ENCODE measurements around the gene PEF1. TPM values are rescaled to one million over a fixed set of nuclear protein-coding genes. Genes with fewer than 3 reads are reported as not detected.

The PEF1 gene
- total and polyA plus RNA-seq, 2 donors (not counting 3 experiments of a cell fraction or from before 2014, with no cell fraction given), result 73.3 to 161 TPM

- H3K4me2 ChIP-seq (ENCODE audit: insufficient read depth, low read length), result no peak overlapping the region
- CTCF ChIA-PET, result interaction anchor here (4.6 kb wide), 1 partner anchor 11 kb away, joined by 15 read pairs; no protein-coding TSS in a partner anchor
- H3K4me3 ChIP-seq (replicated peaks in 1 of 3; ENCODE audit: insufficient read depth in 1 of 3, low read depth in 1 of 3, low read length in 3 of 3), result no peak overlapping the region
- intact Hi-C loops (cut with micrococcal nuclease), result no loop called here
- no peak overlapping the region for H3K9ac ChIP-seq (replicated peaks; ENCODE audit: extremely low read depth, insufficient read depth, low read length)
- no peak for TF ChIP-seq POLR2A (IDR thresholded peaks at IDR 0.05; ENCODE audit: low read depth, low read length)
- no peak for TF ChIP-seq POLR2AphosphoS5 (IDR thresholded peaks at IDR 0.05; ENCODE audit: insufficient read depth, low read depth, low read length)
- TF ChIP-seq FOS (IDR thresholded peaks at IDR 0.05; ENCODE audit: borderline replicate concordance, insufficient read depth, low read length), result no peak
- TF ChIP-seq MAX (IDR thresholded peaks at IDR 0.05; ENCODE audit: insufficient read depth, insufficient read length), result no peak
- no peak for TF ChIP-seq EZH2 (IDR thresholded peaks at IDR 0.05; ENCODE audit: borderline replicate concordance, low read depth, low read length, severe bottlenecking)
- no peak for TF ChIP-seq MYC (IDR thresholded peaks at IDR 0.05; ENCODE audit: low read depth, low read length)
- TF ChIP-seq CTCF (IDR thresholded peaks at IDR 0.05; ENCODE audit: extremely low read depth in 1 of 2, insufficient read depth in 1 of 2, low read depth in 1 of 2, low read length in 2 of 2), result no peak
- TF ChIP-seq GATA2 (IDR thresholded peaks at IDR 0.05; ENCODE audit: insufficient read depth, insufficient read length, low read depth, low read length), result no peak
- no peak for TF ChIP-seq JUN (IDR thresholded peaks at IDR 0.05; ENCODE audit: borderline replicate concordance, insufficient read depth, insufficient read length, low read depth)
- peaks cover 0 to 2% of the 10 kb centered on the region in 2 experiments for H3K27me3 ChIP-seq (ENCODE audit: control insufficient read depth in 2 of 2, insufficient read depth in 2 of 2, low read length in 2 of 2)
- H4K20me1 ChIP-seq (replicated peaks; ENCODE audit: control insufficient read depth, extremely low read depth, insufficient read depth, low read length), result no peaks in the 10 kb centered on the region
- no peaks in the 10 kb centered on the region for H3K36me3 ChIP-seq (ENCODE audit: control insufficient read depth in 2 of 2, extremely low read depth in 1 of 2, insufficient read depth in 2 of 2, low read length in 2 of 2)
- POLR2A ChIA-PET, result interaction anchor here (0.6 kb wide), 1 partner anchor 26 kb away, joined by 4 read pairs; no protein-coding TSS in a partner anchor
- no peaks in the 10 kb centered on the region for H3K9me1 ChIP-seq (replicated peaks; ENCODE audit: control insufficient read depth, extremely low read depth, insufficient read depth, low read length)
- dilution Hi-C loops (cut with MboI; ENCODE audit: extremely low pct_ligation_motif_present, low sequenced_read_pairs), result no loop called here
- FAIRE-seq, result no peak
- BruUV-seq (replicated peaks), result no TSS peak
- H3K79me2 ChIP-seq (ENCODE audit: control insufficient read depth, insufficient read depth, low read length), result no peaks in the 10 kb centered on the region
- H3K9me3 ChIP-seq (replicated peaks; ENCODE audit: control insufficient read depth, insufficient read depth, low read length), result no peaks in the 10 kb centered on the region
- no peak for DNase-seq (ENCODE audit: low read depth, low spot score)
- H3K4me1 ChIP-seq (ENCODE audit: control insufficient read depth, extremely low read depth, insufficient read depth, low read length), result no peaks in the 10 kb centered on the region
- no peak overlapping the region for H3K27ac ChIP-seq (ENCODE audit: insufficient read depth, low read depth, low read length)
- H2AFZ ChIP-seq (ENCODE audit: low read depth, low read length), result no peak overlapping the region
Observed at GRCh38 chr1:31607360-31607759, 37.3 kb downstream of the PEF1 start.
